NB4 (cell line): ENCODE data around the gene MOGAT2.
"Not testable (repeated sequence)": the region's sequence is repeated elsewhere in the genome, so short reads cannot be mapped to it uniquely, and the experiment has no call there.

Experiments used
- DNase-seq: peaks from one replicate; pipeline ENCODE4 v3.0.0; 2010; ENCODE audit warnings: low read depth
- H3K4me3 ChIP-seq: one replicate; pipeline ENCODE4 v1.5.1; 2011; ENCODE audit warnings: mild to moderate bottlenecking, low read depth, low read length, moderate library complexity
- CTCF ChIP-seq: IDR thresholded peaks from one replicate; pipeline ENCODE4 v1.5.1; 2012; ENCODE audit warnings: low read depth, low read length
- MAX ChIP-seq: IDR thresholded peaks from 2 replicates; pipeline ENCODE4 v1.6.1; 2011; ENCODE audit warnings: low read depth, low read length
- MYC ChIP-seq: IDR thresholded peaks from 2 replicates; pipeline ENCODE4 v1.6.1; 2011; ENCODE audit warnings: low read depth, low read length
- POLR2A ChIP-seq: IDR thresholded peaks from 2 replicates; pipeline ENCODE4 v1.6.1; 2011; ENCODE audit warnings: mild to moderate bottlenecking; ENCODE audit not compliant: insufficient read length; ENCODE audit errors: extremely low read depth

MOGAT2 gene

DNA sequence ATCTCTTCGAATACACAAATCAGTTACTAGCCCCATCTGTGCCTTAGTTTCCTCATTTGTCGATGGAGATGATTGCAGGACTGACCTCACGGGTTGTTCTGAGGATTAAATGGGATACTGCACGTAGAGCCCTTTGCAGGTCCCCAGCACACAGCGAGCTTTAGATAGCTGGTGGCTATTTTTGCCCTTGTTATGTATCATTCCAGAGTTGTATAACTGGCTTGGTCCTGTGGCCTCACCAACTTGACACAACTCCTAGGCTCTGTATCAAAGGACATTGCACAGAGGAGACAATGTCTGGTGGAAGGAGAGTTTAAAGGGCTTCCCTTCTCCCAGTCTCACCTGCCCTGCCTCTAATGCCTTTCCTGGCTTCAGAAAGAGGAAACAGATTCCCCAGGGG lies 28.2 kb downstream of the MOGAT2 start:
- TF ChIP-seq POLR2A (no peak), MAX (no peak), MYC (no peak), CTCF (no peak)
- H3K4me3 ChIP-seq, result no peak overlapping the region
- no peak for DNase-seq

- H3K4me3 ChIP-seq, result not testable (repeated sequence)
These were observed 31.2 kb downstream of the MOGAT2 start for GRCh38 chr11:75748729-75749273.

DNA sequence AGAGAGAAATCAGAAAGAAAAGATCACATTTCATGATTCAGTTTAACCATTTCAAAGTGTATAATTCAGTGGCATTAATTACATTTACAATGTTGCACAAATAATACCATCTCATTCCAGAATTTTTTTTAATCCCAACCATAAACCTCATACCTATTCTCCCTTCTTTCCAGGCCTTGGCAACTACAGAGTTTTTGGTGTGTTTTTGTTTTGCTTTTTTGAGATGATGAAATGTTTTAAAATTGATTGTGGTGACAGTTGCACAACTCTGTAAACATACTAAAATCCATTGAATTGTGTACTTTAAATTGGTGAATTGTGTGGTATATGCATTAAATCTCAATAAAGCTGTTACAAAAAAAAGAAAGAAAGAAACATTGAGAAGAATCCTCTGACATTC lies 37.3 kb downstream of the MOGAT2 start:
- H3K4me3 ChIP-seq, DNase-seq: not testable (repeated sequence)

More at GRCh38 chr11:75748729-75749273, 31.2 kb downstream of the MOGAT2 start:
- DNase-seq, result not testable (repeated sequence)

GRCh38 chr11:75757651-75758050 lies 40.0 kb downstream of the MOGAT2 start:
- no peak for DNase-seq
- TF ChIP-seq CTCF, result no peak
- H3K4me3 ChIP-seq, result no peak overlapping the region

- no peak for DNase-seq
- TF ChIP-seq MAX, result no peak
- TF ChIP-seq MYC, result no peak
- TF ChIP-seq CTCF, result no peak
- no peak for TF ChIP-seq POLR2A
- no peak overlapping the region for H3K4me3 ChIP-seq
These were observed 42.2 kb downstream of the MOGAT2 start for GRCh38 chr11:75759832-75760231.

DNA sequence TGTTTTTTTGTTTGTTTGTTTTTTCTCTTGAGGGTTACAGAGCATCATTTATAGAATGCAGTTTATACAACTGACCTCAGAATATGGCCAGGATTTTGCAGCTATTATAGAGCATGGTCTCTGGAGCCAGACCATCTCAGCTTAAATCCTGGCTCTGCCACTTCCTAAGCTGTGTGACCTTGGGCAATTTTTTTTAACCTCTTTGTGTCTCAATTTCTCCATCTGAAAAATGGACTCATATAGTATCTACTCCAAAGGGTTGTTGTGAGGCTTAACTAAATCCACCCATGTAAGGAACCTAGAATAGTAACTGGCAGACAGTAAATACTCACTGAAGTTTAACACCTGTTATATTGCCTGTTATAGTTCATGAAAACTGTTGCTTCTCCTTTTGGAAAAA lies 42.6 kb downstream of the MOGAT2 start:
- H3K4me3 ChIP-seq, result no peak overlapping the region
- no peak for DNase-seq
- TF ChIP-seq POLR2A, result no peak
- TF ChIP-seq MAX, result no peak
- TF ChIP-seq CTCF, result no peak
- TF ChIP-seq MYC, result no peak

DNA sequence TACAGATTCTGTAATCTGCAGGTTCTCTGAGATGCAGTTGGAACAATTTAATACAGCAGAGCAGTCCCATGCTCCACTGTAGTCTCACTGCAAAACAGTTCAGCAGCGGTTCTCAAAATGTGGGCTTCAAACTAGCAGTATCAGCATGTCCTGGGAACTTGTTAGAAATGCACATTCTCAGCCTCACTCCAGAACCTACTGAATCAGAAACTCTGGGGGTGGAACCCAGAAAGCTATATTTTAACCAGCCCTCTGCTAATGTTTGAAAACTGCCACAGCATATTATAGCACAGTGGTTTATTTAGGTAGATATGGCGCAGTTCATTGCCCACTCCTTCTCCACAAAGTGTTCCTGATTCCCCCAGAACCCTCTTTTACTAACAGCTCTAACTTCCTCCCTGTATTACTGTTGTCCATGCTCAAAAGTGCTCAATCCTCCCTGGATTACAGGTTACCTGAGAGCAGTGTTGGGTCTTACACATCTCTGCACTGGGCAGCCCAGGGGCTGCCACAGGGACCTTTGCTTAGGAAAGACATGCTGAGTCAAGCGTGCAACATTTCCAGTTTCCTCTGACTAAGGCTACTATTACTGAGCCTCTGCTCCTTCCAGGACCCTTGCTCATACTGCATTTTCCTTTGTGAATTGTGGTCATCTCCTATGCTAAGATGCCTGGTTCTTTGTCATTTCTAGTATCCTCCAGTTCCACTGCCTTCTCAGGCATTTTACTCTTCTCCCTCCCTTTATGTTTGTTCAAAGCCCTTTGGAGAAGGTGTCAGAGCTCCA lies 43.3 kb downstream of the MOGAT2 start:
- no peak overlapping the region for H3K4me3 ChIP-seq
- TF ChIP-seq MAX, result no peak
- TF ChIP-seq POLR2A, result no peak
- TF ChIP-seq CTCF, result no peak
- no peak for TF ChIP-seq MYC
- peak; percentile 67 for DNase-seq
